Fibroblast of the conjunctiva (primary cell): ENCODE results near the gene RRN3.
"Not testable (repeated sequence)": the region's sequence is repeated elsewhere in the genome, so short reads cannot be mapped to it uniquely, and the experiment has no call there.

Source experiments
- DNase-seq: peaks from one replicate; pipeline ENCODE4 v3.0.0-alpha.2; 2010; ENCODE audit warnings: low read depth

The RRN3 gene

DNA sequence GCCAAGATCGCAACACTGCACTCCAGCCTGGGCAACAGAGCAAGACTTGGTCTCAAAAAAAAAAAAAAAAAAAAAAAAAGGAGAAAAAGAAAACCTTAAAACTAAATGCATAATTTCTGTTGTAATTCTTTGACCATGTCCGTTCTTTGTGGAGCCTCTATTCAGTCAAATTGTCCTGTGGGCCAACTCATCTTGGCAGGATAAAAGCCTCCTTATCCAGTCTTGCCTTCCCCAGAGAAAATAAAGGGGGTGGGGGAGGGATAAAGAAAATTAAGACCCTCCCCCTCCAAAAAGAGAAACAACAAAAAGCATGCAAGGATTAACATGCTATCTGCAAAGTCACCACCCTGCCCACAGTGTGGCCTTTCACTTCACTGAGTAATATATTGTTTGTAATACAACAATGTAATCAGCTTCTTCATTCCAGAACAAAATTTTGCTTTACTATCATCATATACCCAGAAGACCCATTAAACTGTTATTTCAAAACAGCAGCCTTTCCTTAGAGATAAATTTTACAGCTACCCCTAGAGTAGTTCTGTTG is 5.4 kb upstream of the RRN3 start:
- DNase-seq: not testable (repeated sequence)

DNA sequence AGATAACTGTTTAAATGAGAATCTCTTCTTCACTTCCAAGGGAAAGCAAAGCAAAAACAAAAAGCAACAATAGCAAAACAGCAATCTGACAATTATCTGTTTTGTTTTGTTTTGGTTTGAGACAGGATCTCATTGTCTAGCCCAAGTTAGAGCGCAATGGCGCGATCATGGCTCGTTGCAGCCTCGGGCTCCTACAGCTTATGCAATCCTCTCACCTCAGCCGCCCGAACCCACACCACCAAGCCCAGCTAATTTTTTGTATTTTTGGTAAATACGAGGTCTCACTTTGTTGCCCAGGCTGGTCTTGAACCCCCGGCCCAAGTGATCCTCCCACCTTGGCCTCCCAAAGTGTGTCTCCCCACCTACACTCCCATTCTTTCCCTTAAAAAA is 2.5 kb upstream of the RRN3 start:
- not testable (repeated sequence) for DNase-seq

DNA sequence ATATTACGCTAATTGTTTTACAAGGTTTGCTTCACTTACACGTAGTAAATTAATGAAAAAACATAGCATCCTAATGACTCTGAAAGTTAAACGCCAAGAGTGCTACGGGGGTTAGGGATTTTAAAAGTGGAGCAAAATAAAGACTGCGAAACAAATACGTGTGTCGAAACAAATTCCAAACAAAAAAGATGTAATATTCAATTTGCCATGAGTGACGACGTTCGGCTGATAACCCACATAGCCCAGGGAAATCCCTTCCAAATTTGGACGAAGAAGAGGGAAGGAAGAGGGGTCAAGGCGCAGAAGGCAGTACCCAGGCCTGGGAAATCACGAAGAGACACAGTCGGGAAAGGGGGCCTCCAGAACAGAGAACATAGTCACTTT is 509 bp downstream of the RRN3 start:
- DNase-seq: not testable (repeated sequence)

DNA sequence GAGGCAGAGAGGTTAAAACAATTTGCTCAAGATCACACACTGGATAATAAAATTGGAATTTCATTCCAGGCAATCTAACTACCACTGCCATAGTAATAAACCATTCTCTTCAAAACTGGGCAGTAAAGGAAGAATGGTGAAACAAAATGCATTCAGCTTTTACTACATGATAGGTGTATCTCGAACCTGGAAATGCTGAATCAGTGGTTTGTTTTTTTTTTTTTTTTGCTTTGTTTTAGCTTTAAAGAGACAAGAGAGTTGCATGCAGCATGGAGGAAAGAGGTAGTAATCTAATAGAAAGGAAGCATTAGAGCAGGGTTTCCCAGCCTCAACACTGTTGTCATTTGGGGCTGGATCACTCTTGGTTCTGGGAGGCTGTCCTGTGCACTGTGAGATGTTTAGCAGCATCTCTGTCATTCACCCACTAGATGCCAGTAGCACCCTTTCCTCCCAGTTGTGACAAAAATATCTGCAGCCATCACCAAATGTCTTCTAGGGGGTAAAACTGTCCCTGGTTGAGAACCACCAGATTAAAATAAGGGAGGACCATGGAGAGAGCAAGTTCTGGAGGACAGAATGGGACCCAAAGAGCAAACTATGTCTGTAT is 3.3 kb downstream of the RRN3 start:
- not testable (repeated sequence) for DNase-seq

DNA sequence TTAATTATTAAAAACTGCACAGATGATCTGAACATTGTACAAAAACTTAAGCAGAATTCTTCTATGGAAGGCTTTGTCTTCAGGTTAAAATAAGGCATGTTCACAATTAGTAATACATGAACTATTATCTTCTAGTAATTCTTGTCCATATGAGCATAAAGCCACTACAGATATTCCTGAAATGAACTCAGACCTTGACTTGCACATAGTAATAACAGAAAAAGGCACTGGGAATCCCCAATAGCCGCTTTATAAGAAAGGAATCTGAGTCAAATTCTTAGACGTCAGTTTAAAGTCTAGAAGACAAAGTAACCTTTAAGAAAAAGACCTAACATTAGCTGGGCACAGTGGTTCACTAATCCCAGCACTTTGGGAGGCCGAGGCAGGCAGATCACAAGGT is 11.3 kb downstream of the RRN3 start:
- DNase-seq: not testable (repeated sequence)

DNA sequence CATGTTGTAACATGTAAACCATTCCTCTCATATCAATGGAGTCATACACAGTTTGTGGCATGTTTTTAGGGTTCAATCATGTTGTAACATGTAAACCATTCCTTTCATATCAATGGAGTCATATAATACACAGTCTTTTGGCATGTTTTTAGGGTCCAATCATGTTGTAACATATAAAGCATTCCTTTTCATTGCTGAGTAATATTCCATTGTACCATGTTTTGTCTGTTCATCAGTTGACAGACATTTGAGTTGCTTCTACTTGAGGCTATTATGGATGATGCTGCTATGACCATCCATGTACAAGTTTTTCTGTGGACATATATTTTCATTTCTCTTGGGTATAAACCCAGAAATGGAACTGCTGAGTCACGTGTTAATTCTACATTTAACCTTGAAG is 13.2 kb downstream of the RRN3 start:
- not testable (repeated sequence) for DNase-seq

DNA sequence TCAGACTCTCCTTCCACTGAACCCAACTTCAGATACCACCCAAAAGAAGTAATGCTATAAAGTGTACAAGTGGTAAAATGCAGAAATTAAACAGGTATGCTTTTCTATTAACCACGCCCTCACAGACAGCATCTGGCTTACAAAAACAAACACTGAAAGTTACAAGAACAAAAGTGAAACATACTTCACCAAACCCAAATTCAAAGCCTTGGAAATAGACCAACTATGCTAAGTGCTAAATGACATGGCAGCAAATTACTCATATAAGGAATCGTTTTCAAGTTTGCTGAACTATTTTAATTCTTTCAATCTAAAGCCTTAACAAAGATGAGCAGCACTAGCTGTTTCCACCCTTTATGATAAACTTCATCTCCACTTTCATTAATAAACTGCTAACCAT is 17.9 kb downstream of the RRN3 start:
- not testable (repeated sequence) for DNase-seq

DNA sequence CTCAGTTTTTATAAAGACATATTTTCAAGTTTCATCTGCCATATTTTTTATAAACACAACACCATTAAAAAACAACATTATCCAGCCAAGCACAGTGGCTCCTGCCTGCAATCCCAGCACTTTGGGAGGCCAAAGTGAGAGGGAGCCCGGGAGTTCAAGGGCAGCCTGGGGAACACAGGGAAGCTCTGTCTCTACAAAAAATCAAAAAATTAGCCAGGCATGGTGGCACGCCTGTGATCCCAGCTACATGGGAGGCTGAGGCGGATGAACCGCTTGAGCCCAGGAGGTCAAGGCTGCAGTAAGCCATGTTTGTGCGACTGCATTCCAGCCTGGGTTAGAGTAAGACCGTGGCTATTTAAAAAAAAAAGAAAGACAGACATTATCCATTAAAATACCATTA is 21.0 kb downstream of the RRN3 start:
- DNase-seq: no peak

DNA sequence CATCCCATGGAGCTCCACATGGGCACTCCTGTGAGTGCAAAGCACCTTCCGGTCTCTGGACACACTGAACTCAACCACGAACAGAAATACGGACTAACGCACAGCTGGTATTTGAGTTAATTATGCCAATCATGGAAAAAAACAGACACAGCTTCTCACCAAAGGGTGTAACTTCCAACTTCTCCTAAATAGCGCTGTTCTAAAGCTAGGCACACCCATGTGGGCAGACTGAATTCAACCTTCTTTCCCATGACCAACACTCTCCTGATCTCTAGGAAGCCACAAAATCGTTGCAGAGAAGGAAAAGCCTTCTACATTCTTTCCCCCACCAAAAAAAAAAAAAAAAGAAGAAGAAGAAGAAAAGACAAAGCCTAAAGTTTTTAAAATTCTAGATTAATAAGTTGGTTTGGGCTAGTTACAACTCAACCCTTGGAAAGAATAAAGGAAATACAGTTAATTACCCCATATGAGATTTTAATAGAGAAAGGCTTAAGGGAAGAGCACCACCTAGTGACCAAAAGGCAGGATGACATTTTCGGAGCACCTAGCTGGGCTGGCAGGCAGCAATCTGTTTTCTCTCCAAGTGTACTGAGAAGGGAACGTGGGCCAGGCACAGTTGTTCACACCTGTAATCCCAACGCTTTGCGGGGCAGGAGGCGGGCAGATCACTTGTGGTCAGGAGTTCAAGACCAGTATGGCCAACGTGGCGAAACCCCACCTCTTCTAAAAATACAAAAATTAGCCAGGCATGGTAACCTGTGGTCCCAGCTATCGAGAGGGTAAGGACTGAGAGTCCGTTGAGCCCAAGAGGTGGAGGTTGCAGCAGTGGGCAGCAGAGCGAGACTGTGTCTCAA is 21.9 kb downstream of the RRN3 start:
- DNase-seq: not testable (repeated sequence)

DNA sequence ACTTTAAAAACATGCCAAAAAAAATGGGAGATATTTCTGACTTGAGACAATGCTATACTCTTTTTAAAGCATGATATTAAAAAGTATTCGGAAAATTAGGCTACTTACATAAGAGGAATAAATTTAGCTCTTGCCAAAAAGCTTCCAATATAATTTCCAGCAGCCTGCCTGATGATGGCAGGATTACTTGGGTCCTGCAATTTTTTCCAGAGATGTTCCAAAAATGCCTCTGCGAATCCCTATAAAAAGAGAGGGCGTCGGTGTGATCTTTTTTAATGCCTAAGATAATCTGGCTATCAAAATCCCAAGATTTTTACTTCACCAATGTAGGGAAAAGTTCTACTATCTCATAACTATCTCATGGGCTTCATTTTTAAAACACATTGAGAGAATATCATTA is 23.1 kb downstream of the RRN3 start:
- not testable (repeated sequence) for DNase-seq

DNA sequence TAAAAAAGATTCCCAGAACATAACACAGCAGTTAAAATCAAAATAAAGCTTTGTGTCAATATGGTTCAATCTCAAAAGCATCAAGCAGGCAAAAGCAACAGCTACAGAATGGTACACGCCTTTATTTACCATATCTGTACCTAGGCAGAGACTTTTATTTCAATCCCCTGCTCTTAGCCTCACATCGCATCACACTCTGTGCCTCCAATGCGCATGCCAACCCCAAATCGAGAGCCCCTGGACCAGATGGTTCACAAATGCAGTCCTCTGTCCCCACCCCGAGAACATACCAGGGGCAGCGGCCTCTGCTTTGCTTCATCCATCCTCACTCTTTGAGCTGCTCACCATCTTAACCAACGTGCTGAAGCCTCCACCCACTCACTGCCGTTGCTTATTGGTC is 27.4 kb downstream of the RRN3 start:
- DNase-seq: not testable (repeated sequence)

DNA sequence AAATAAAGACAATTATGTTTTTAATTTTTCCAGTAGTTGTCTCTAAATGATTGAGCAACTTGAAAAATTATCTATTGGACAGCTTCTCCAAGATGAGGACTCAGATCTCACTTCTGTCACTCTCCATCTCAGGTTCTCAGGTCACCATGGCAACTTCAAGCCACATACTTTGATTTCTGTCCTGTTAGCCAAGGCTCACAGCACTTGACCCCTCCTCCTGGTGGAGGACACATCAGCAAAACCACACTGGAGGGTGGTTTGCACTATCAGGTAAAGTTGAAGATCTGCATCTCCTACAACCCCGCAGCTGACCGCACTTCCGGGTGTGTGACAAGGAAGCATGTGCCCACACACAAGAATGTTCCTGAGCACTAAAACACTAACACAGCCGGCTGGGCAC is 28.1 kb downstream of the RRN3 start:
- not testable (repeated sequence) for DNase-seq

DNA sequence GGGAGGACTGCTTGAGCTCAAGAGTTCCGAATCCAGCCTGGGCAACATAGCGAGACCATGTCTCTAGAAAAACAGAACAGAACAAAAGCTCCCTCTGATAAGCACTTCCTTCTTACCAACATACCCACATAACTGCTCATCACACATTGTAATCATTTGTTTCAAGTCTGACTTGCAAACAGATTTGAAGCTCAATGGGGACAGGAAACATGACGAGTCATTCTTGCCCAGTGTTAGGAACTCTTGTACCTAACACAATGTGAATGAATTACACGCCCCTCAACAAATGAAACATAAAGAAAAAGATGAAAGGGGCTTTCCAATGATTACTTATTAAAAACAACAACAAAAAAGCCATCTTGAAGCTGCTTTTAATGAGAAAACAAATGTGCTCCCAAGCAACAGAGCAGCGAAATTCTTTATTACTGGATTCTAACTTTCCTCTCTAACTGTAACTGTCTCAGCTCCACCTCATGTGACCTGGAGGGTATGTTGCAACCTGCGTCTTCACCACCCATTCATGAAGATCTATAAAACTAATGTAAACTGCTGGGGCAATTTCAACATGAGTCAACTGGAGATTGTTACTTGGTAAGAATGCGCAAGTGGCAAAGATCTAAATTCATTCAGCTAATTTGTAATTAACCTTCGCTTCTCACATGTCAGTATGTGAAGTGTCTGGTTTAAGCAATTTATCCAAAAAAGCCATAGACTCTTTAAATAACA is 31.8 kb downstream of the RRN3 start:
- not testable (repeated sequence) for DNase-seq

DNA sequence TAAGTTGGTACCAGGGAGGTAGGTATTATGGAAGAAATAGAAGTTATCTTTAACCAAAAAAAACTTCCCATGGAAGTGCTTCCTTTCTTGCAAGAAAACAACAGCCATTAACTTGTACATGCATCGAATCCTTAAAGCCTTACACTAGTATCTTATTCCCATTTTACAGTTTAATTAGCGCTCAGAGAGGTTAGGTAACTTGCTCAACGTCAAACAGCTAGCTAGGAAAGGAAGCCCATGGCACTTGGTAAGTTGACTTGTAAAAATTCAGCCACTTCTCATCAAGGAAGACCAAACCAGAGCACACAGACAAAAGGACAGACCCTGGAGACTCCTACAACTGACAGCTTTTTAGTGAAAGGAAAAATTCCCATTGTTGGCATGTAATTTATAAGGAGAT is 34.7 kb downstream of the RRN3 start:
- no peak for DNase-seq

DNA sequence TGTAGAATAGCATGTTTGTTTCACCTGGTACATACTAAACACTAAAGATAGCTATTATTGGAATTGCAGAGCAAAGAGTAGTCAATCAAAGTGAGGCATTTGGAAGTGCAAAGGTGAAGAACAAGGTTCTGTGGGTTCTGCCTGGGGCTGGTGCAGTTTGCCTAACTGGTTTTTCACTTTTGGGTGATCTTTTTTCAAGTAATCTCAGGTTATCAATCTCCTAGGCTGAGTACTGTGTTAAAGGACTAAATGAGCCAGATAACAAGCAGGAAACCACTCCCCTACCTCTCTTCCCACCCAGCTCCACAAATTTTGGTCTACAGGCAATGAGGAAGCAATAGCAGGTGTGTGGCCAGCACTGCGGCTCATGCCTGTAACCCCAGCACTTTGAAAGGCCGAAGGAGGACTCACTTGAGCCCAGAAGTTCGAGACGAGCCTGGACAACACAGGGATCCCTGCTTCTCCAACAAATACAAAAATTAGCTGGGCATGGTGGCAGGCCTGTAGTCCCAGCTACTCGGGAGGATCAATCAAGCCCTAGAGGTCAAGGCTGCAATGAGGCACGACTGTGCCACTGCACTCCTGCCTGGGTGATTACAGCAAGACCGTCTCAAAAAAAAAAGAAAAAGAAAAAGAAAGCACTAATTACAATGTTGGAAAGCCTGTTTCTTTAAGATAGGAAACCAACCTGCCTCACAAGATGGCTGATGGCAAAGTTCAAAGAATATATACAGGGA is 36.2 kb downstream of the RRN3 start:
- no peak for DNase-seq

DNA sequence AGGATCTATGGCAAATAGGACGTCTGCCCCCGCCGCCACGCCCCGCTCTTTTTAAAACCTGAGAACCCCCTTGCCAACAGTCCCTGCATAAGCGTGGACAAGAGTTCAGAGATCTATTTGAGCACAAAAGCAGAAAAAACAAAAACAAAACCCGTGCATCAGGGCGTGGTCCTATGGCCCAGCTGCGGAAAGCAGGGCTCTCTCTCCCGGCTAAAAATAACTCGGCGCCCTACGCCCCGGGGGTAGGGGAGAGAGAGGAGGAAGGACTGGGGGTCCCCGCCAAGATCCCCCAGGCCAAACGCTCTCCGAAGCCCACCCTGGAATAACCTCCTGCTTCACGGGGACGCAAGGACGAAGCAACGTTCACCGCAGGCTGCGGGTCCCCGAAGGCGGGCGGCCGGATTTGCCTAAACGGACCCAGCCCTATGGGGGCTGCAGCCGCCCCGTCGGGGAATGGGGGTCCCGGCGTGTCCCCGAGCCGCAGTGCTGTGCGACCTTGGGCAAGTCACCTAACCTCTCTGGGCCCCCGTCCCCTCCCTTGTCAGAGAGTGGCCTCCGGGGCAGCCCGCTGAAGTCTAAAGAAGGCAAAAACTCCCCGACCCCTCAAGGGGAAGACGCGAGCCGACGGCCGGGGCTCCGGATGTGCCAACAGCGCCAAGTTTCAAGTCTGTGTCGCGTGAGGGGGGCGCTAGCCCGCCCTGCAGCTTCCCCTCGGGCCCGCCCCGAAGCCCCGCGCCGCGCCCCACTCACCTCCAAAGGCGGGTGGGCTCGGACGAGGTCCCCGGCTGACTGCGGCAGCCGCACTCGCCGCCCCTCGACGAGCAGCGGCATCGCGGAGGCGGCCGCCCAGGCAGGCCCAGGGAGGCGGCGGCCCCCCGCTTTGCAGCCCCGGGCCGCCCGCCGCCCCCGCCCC is 38.7 kb downstream of the RRN3 start:
- DNase-seq: peak; percentile 12

DNA sequence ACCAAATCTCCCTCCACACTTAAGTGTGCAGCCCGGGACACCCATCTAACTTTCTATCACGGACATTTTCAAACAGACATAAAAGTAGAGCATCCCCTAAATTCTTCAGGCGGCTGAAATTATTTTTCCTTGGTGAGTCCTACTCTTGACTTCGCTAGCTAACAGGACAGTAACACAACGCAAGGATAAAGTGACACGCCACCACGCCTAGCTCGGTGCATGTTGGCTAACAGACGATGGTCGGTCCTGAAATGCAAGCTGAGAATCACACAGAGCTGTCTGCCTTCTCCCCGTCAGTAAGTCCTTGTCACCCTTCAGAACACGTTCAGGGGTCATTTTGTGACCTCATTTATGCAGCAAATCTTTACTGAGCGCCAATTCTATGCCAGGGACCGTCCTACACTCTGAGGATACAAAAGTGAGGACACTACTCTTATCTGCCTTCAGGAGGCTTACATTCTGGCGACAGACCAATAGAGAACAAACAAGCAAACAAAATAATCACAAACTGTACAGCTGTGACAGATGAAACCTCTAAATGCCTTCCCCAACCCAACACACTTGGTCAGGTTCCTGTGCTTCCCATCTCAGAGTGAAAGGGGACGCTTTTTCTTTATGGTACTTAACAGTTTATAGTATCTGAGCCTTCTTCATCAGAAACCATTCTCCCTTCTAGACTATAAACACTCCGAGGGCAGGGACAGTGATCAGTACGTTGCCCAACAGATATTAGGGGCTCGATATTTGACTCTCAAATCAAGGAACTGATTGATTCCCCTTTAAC is 39.5 kb downstream of the RRN3 start:
- no peak for DNase-seq

DNA sequence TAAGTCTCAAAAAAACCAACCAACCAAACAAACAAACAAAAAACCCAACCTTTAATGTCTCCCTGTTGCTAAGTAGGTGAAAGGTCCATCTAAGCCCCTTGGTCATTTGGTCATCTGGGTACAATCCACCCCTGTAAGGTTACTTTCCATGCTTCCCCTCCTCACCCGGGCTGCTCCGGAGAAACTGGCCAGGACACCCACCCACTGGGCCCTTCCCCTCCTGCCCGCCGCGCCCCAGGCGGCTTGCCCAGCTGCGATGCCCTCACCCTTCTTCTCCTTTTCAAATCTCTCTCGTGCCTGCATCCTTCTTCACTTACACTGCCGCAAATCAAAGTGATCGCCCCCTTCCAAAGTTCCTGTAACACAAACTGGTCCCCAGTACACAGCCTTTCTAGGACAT is 40.2 kb downstream of the RRN3 start:
- no peak for DNase-seq

DNA sequence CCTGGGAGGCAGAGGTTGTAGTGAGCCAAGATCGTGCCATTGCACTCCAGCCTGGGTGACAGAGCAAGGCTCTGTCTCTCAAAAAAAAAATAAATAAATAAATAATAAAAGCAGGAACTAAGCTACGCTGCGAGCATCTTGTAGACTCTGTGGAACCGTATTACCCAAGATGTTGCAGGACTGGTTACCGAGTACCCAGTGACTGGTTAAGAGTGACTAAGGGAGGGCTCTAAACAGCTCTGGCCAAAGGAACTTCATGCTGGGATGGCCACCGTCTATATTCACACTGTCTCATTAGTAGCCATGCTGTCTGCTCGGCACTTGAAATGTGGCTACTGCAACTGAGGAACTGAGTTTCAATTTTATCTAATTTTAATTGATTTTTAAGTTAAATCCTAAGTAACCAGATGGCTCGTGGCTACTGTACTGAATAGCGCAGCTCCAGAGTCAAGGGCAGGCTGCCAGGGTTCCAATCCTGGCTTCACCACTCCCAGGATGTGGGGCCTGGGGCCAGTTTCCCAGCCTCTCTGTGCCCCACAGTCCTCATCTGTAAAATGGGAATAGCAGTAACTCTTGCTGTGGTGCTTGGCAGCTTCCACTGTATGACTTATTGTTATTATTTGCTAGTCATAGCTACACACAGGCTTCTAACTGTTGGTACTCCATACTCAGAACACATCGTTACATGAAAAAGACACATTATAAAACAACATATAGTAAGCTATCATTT is 41.2 kb downstream of the RRN3 start:
- DNase-seq: no peak
